OCI-M2 (cell line): ENCODE data around the gene IAH1.

Experiments
- DNase-seq: peaks from one replicate; lab custom pipeline; 2025; ENCODE audit not compliant: unreplicated experiment; lab: John Stamatoyannopoulos, UW

Gene IAH1

DNA sequence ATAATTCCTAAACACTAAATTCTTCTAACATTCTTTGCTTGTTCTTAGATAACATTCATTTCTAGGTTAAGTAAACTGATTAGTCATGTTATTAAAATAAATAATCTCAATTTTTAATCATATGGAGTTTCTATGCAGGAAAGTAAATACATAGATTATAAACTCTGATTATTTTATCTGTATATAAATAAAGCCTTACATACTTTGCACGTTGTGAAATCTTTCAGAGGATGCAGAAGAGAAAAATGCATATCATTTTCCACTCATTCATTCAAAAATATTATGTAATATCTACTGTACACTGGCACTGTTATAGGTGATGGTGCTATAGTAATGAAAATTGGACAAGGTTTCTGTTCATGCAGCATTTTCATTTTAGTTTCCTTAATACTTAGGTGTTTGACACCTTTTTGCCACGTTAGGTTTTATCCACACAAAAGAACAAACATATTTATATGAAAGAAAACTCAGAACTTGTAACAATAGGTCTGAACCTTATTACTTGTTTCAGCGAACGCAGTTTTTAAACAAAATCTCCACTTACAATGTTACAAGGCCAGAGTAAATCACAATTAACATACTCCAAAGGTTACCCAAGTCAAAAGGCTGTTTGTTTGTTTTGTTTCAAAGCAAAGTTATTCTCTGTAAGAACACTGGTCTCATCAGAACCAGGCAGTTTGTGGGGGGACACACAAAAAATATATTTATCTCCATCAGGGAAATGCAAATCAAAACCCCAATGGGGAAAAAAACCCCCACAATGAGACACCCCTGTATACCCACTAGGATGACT lies 53.8 kb downstream of the IAH1 start:
- DNase-seq, result no peak

DNA sequence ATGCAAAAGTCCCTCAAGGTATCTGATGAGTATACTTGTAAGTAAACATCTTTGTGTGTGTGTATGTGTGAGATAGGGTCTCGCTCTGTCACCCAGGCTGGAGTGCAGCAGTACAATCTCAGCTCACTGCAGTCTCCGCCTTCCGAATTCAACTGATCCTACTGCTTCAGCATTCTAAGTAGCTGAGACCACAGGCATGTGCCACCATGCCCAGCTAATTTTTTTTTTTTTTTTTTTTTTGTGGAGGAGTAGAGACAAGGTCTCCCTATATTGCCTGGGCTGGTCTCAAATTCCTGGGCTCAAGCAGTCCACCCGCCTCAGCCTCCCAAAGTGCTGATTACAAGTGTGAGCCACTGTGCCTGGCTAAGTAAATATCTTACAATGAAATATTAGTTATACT lies 58.1 kb downstream of the IAH1 start:
- no peak for DNase-seq

DNA sequence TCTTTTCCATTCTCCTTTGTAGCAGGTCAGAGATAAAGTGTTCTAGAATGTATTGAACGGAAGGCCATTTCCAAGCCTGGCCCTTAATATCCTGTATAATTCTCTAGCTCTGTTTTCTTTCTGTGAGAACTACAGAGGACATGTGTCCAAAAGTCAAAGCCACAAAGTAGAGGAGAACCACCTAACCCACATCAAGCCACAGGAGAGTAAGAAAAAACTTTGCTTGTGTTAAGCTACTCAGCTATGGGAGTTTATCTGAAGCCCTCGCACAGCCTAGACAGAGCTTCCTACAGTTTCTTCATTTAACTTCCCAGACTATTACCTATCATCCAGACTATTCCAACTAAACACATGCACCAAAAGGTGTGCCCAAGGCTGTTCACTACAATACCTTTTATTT lies 59.3 kb downstream of the IAH1 start:
- DNase-seq, result no peak

DNA sequence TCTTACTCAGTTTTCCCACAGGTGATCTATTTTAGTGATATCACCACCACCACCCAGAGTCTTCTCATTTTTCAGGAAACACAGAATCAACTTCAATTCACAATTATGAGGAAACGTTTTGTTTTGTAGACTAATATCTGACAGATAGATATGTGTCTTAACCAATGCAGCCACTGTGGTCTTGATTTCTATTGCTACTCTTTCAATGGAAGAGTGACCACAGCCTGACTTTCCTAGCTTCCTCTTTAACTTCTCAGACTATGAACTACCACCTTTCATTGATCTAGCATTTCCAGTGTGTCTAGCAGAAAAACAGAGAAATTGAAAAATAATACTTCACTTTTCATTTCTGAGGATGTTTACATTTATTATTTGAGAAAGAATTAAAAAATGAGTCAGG lies 60.8 kb downstream of the IAH1 start:
- no peak for DNase-seq

DNA sequence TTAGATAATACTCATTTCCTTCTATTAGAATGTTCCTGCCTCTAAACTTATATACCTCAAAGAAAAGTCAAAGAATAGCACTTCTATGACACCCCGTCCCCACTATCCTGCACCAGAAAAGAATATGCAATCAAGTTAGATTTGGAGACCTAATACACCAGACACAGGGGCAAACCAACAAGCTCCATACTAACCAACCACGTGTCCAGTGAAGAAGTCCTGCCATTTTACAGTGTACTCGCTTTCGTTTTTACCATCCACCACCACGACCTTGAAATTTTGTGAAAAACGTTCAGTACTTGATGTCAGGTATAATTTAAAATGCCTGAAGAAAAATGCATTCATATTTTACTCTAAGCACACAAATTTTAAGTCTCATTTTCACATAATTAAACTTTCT lies 62.2 kb downstream of the IAH1 start:
- no peak for DNase-seq

DNA sequence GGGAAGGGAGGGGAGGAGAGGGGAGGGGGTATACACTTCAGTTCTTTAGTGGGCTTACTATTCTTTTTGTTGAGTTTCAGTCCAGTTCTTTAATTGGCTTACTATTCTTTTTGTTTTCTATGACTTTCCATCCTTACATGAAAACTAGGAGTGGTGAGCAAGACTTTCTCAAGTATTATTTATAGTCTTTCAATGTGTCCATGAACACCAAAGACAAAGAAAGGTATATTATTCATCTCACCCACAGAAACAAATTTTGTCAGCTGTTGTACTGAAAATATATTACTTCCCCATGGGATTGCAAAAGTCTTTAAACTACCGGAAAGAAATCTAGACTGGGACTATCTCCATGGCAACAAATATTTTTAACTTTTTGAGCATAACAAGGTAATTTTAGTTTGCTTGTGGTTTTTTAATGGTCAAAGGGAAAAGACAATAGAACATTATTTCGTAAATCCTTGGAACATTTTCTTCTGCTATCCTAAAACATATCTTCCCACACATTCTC lies 63.7 kb downstream of the IAH1 start:
- no peak for DNase-seq
